Esophagus muscularis mucosa (tissue), 4 donors: ENCODE measurements around the gene CLASP1. TPM values are rescaled to one million over a fixed set of nuclear protein-coding genes. Genes with fewer than 3 reads are reported as not detected.

Experiments
- DNase-seq: peaks from one replicate; pipeline ENCODE4 v3.0.0-alpha.2; 2017; ENCODE audit errors: extremely low spot score
- H3K27ac ChIP-seq, 4 donors: fragments of 200-600 bp; sonication (generic); replicated peaks in 1 of 4; 1 replicate in 3 of 4; 2 replicates in 1 of 4; pipeline ENCODE4 v1.5.1; 2016 to 2019; ENCODE audit warnings: mild to moderate bottlenecking in 1 of 4
- H3K27me3 ChIP-seq, 4 donors: fragments of 200-600 bp; sonication (generic); one replicate each; pipeline versions ENCODE4 v1.5.1 to v1.6.0; 2016 to 2019
- H3K36me3 ChIP-seq, 4 donors: fragments of 200-600 bp; sonication (generic); one replicate each; pipeline ENCODE4 v1.5.1; 2016 to 2019
- H3K4me1 ChIP-seq, 4 donors: fragments of 200-600 bp; sonication (generic); one replicate each; pipeline ENCODE4 v1.5.1; 2016 to 2019
- H3K4me3 ChIP-seq, 4 donors: fragments of 200-600 bp; sonication (generic); 1 replicate in 2 of 4; 2 replicates in 2 of 4; pipeline ENCODE4 v1.5.1; 2016 to 2019; ENCODE audit warnings: mild to moderate bottlenecking in 4 of 4, moderate library complexity in 1 of 4
- H3K9me3 ChIP-seq, 4 donors: fragments of 200-600 bp; sonication (generic); 1 replicate in 3 of 4; 2 replicates in 1 of 4; pipeline ENCODE4 v1.5.1; 2016 to 2019
- EP300 ChIP-seq: sonication (generic); formaldehyde crosslinking; IDR thresholded peaks from one replicate; pipeline ENCODE4 v1.6.1; 2017; ENCODE audit warnings: antibody characterized with exemption
- POLR2A ChIP-seq: fragments of 450-650 bp; IDR thresholded peaks from one replicate; pipeline ENCODE4 v1.6.1; 2017; ENCODE audit warnings: antibody characterized with exemption, moderate library complexity, mild to moderate bottlenecking, low read depth
- POLR2AphosphoS5 ChIP-seq, 2 donors: sonication (generic); formaldehyde crosslinking; IDR thresholded peaks; one replicate each; pipeline ENCODE4 v1.6.1; 2017; ENCODE audit warnings: antibody characterized with exemption in 2 of 2
- WGBS: methylation state at CpG from one replicate; pipeline ENCODE4 v1.1.5; 2018; 5-methylcytosine and 5-hydroxymethylcytosine counted together
- intact Hi-C: fragments of 100-400 bp; cut with DNase I; formaldehyde crosslinking; loops from one replicate; pipeline ENCODE4 v1.15.1; 2023
- total RNA-seq, 4 donors: library from RNA; depleted of rRNA; stranded (reverse); fragments of >200 nt; gene quantifications; one replicate each; pipeline versions ENCODE4 v1.1.0 to v1.2.1, GENCODE V29; 2016
- TF ChIP-seq, protein P1 (sequence below), 3 experiments: fragments of 200-600 bp in 2 of 3; fragments of 450-650 bp in 1 of 3; sonication (generic) in 2 of 3; IDR thresholded peaks; one replicate each; pipeline ENCODE4 v1.5.1; 2017 to 2019; ENCODE audit warnings: antibody characterized with exemption in 3 of 3, mild to moderate bottlenecking in 2 of 3, moderate library complexity in 1 of 3

The CLASP1 gene
- total RNA-seq, 4 donors from 2014 or later: 62.6 to 78.6 (median 70.5) TPM

DNA sequence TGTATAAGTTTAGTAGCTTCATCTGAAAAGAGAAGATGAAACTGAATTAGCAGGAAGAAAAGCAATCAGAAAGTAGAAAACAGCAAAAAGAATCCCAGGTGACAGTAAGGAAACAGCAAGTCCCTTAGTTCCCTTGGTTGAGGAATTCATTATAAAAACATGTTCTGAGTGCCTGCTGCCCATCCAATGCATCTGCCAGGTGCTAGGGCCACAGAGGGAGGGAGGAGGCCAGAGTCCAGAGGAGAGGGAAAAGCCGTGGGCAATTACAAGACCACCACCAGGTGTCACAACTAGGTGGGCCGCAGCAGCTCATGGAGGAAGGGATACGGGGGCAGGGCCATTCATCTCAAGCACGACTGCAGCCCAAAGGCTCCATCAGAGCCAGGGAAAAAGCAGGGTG lies 308.3 kb downstream of the CLASP1 start:
- H3K9me3 ChIP-seq: no peaks in the 10 kb centered on the region
- 92% methylated on average over 4 of the region's 4 CpGs for WGBS
- DNase-seq: no peak
- intact Hi-C loops: no loop called here
- H3K4me3 ChIP-seq: no peak overlapping the region
- peaks cover 29 to 85% (median 71%) of the 10 kb centered on the region in 4 donors for H3K36me3 ChIP-seq
- H3K27ac ChIP-seq: no peak overlapping the region
- TF ChIP-seq, protein P1, sequence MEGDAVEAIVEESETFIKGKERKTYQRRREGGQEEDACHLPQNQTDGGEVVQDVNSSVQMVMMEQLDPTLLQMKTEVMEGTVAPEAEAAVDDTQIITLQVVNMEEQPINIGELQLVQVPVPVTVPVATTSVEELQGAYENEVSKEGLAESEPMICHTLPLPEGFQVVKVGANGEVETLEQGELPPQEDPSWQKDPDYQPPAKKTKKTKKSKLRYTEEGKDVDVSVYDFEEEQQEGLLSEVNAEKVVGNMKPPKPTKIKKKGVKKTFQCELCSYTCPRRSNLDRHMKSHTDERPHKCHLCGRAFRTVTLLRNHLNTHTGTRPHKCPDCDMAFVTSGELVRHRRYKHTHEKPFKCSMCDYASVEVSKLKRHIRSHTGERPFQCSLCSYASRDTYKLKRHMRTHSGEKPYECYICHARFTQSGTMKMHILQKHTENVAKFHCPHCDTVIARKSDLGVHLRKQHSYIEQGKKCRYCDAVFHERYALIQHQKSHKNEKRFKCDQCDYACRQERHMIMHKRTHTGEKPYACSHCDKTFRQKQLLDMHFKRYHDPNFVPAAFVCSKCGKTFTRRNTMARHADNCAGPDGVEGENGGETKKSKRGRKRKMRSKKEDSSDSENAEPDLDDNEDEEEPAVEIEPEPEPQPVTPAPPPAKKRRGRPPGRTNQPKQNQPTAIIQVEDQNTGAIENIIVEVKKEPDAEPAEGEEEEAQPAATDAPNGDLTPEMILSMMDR (IDR thresholded peaks at IDR 0.05): no peak
- no peak for TF ChIP-seq EP300
- TF ChIP-seq POLR2A: no peak
- no peak for TF ChIP-seq POLR2AphosphoS5 (IDR thresholded peaks at IDR 0.05)
- no peaks in the 10 kb centered on the region for H3K27me3 ChIP-seq
- no peaks in the 10 kb centered on the region for H3K4me1 ChIP-seq

DNA sequence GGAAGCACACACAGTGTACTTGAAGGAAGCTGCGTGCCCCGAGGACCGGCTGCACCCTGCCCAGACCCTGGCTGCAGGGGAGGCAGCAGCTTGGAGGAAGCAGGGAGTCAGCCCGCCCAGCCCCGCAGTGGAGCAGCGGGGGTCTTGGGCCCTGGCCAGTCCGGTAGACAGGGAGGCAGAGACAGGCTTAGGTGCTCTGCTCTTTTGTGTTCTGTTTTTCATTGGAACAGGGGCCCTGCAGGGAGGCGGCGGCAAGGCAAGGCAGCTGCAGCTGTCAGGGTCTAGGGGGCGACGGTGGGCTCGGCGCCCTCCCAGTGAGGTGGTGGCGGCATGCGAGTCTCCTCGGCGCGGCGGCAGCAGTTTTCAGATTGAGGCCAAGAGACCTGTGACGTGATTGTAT lies 311.0 kb downstream of the CLASP1 start:
- Histone ChIP-seq H3K4me1 (no peaks in the 10 kb centered on the region), H3K27ac (no peak overlapping the region), H3K4me3 (no peak overlapping the region), H3K9me3 (no peaks in the 10 kb centered on the region), H3K27me3 (no peaks in the 10 kb centered on the region), H3K36me3 (peaks cover 15 to 58% (median 46%) of the 10 kb centered on the region in 4 donors)
- DNase-seq: no peak
- TF ChIP-seq POLR2A (no peak), EP300 (no peak), POLR2AphosphoS5 (IDR thresholded peaks at IDR 0.05) (no peak)
- TF ChIP-seq, protein P1 (IDR thresholded peaks at IDR 0.05): no peak
- intact Hi-C loops: no loop called here
- 75% methylated on average over 20 of the region's 20 CpGs for WGBS

DNA sequence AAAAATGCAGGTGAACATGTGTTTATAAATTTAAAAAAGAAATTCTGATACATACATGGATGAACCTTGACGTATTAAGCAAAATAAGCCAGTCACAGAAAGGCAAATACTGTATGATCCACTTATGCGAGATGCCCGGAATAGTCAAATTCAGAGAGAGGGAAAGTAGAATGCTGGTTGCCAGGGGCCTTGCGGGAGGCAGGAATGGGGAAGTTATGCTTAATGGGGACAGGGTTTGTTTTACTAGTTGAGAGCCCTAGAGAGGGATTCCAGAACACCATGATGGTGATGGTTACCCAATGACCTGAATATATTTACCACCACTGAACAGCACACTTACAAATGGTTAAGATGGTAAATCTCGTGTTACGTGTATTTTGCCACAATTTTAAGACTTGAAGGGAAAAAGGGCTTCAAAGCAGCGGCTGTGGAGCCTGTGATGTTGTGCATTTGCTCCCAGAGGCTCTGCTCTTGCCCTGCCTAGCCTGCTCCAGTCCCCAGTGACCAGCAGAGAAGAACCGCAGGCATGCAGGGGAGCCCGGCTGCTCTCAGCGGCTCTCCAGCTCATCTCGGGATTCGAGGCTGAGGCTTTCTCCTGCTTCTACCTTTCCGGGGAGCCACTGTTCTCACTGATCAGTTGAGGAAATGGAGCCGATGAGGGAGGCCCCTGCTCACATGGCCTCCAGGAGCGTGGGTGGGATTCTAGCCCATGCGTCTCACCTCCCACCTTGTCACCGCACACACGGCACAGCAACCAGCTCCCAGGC lies 312.6 kb downstream of the CLASP1 start:
- Histone ChIP-seq H3K9me3 (no peaks in the 10 kb centered on the region), H3K4me3 (no peak overlapping the region), H3K36me3 (peaks cover 15 to 43% (median 34%) of the 10 kb centered on the region in 4 donors), H3K27me3 (peaks cover 0 to 9% (median 0%) of the 10 kb centered on the region in 4 donors), H3K4me1 (no peaks in the 10 kb centered on the region), H3K27ac (no peak overlapping the region)
- 95% methylated on average over 12 of the region's 18 CpGs for WGBS
- intact Hi-C loops: no loop called here
- no peak for DNase-seq
- no peak for TF ChIP-seq POLR2A
- TF ChIP-seq, protein P1 (IDR thresholded peaks at IDR 0.05): no peak
- no peak for TF ChIP-seq EP300

DNA sequence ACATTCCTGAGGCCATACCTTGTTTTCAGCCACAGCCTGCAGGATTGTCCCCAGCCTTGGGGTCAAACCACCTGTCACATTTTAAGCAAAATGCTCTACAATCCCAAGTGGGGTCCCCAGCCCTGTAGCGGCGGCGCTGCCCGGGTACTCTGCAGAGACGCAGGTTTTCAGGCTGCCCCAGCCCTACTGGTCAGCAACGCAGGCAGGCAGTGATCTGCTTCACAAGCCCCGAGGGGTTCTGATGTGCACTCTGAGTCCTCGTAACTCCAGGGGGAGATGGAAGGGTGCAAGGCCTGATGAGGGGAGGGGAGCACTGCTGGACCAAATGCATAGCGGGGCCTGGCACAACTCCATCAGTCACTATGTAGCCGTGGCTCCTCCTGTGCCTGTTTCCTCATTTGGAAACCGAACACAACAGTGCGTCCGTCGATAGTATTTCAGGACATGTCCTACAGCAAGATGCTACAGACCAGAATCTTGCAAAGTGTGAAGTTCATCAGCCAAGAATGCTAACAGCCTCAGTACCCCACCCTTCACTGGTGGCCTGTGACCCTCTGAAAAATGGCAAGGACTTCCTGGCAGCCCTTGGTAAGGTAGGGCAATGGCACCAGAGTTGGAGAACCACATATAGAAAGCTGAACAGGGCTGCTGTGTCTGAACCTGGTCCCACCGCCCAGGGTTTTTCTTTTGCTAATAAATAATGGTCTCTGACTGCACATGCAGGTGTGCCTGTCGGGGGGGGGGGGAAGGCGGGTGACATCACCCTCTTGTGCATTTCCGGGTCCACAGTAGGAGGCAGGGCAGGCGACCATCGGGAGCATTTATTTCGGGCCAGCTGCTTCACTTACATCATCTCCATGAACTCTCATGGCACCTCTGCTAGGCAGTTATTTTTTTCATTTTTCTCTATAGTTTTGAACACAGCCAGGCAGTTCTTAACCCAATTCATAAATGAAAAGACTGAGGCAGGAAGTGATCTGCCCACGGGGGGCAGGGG lies 313.7 kb downstream of the CLASP1 start:
- H3K27ac ChIP-seq: no peak overlapping the region
- peaks cover 0 to 9% (median 0%) of the 10 kb centered on the region in 4 donors for H3K27me3 ChIP-seq
- intact Hi-C loops: no loop called here
- 63% methylated on average over 15 of the region's 22 CpGs for WGBS
- H3K36me3 ChIP-seq: peaks cover 15 to 33% (median 26%) of the 10 kb centered on the region in 4 donors
- H3K4me3 ChIP-seq: no peak overlapping the region
- no peak for DNase-seq
- H3K4me1 ChIP-seq: no peaks in the 10 kb centered on the region
- no peaks in the 10 kb centered on the region for H3K9me3 ChIP-seq
- TF ChIP-seq POLR2A: no peak
- no peak for TF ChIP-seq EP300
- TF ChIP-seq, protein P1 (IDR thresholded peaks at IDR 0.05): no peak
